SK-N-MC (cell line): ENCODE data around the gene SMARCC1.

Experiments used
- EZH2 ChIP-seq: fragments of 200-600 bp; sonication (generic); IDR thresholded peaks from one replicate; pipeline ENCODE4 v1.6.1; 2017; ENCODE audit warnings: antibody characterized with exemption
- FOXP2 ChIP-seq: optimal IDR thresholded peaks from 2 replicates; pipeline ENCODE3; 2011; ENCODE audit warnings: mild to moderate bottlenecking, moderate library complexity; ENCODE audit not compliant: insufficient read depth; ENCODE audit errors: extremely low read length, control extremely low read depth
- POLR2AphosphoS5 ChIP-seq: IDR thresholded peaks from 2 replicates; pipeline ENCODE4 v1.6.1; 2012; ENCODE audit warnings: mild to moderate bottlenecking, low read depth, low read length, borderline replicate concordance

GRCh38 chr3:47617086-47618010 is 164.3 kb downstream of the SMARCC1 start:
- TF ChIP-seq POLR2AphosphoS5 (no peak), EZH2 (no peak), FOXP2 (no peak)
